ENCODE data around the gene LZTR1.
"Not testable (repeated sequence)": the region's sequence is repeated elsewhere in the genome, so short reads cannot be mapped to it uniquely, and the experiment has no call there.

Gene LZTR1

GRCh38 chr22:21018314-21018713 lies 36.2 kb downstream of the LZTR1 start:
- DNase-seq = no peak

GRCh38 chr22:21020802-21021429 lies 38.8 kb downstream of the LZTR1 start:
- DNase-seq = peak; percentile 32

- no peak for DNase-seq
Measured at GRCh38 chr22:21022507-21022906, 40.4 kb downstream of the LZTR1 start.

GRCh38 chr22:21022955-21023614 lies 41.0 kb downstream of the LZTR1 start:
- no peak for DNase-seq

GRCh38 chr22:21025266-21025665 lies 43.2 kb downstream of the LZTR1 start:
- DNase-seq = no peak

GRCh38 chr22:21025763-21026755 lies 44.0 kb downstream of the LZTR1 start:
- no peak for DNase-seq

GRCh38 chr22:21026783-21027692 lies 44.9 kb downstream of the LZTR1 start:
- DNase-seq = no peak

GRCh38 chr22:21028277-21029251 lies 46.5 kb downstream of the LZTR1 start:
- DNase-seq = no peak

GRCh38 chr22:21029486-21030025 lies 47.5 kb downstream of the LZTR1 start:
- DNase-seq = no peak

- DNase-seq = no peak
Measured at GRCh38 chr22:21030032-21030431, 47.9 kb downstream of the LZTR1 start.

- DNase-seq = no peak
Measured at GRCh38 chr22:21030621-21031544, 48.8 kb downstream of the LZTR1 start.

GRCh38 chr22:21031545-21032036 lies 49.5 kb downstream of the LZTR1 start:
- no peak for DNase-seq

- DNase-seq = no peak
Measured at GRCh38 chr22:21032037-21032867, 50.2 kb downstream of the LZTR1 start, which contains the start of gene SLC7A4. SLC7A4 (minus strand) TSS chr22:21032561; CDS start chr22:21031812, 749 bp downstream.

GRCh38 chr22:21032868-21033688 lies 51.0 kb downstream of the LZTR1 start:
- DNase-seq = no peak

GRCh38 chr22:21033895-21034294 lies 51.8 kb downstream of the LZTR1 start:
- no peak for DNase-seq

- DNase-seq = no peak
Measured at GRCh38 chr22:21034989-21035388, 52.9 kb downstream of the LZTR1 start.

GRCh38 chr22:21038405-21038804 lies 56.3 kb downstream of the LZTR1 start:
- no peak for DNase-seq

GRCh38 chr22:21039158-21039557 lies 57.1 kb downstream of the LZTR1 start:
- not testable (repeated sequence) for DNase-seq
